ENCODE results near the gene GID8. TPM values are rescaled to one million over a fixed set of nuclear protein-coding genes. Genes with fewer than 3 reads are reported as not detected.
A peak's percentile ranks its signal among the peaks of the same experiment; 100 is the strongest.

Gene GID8
- total and polyA plus RNA-seq, 9 of the 15 experiments (the other 6 are each of a cell fraction or from before 2014, with no cell fraction given), result 7.5 to 31.6 (median 22.2) TPM

DNA sequence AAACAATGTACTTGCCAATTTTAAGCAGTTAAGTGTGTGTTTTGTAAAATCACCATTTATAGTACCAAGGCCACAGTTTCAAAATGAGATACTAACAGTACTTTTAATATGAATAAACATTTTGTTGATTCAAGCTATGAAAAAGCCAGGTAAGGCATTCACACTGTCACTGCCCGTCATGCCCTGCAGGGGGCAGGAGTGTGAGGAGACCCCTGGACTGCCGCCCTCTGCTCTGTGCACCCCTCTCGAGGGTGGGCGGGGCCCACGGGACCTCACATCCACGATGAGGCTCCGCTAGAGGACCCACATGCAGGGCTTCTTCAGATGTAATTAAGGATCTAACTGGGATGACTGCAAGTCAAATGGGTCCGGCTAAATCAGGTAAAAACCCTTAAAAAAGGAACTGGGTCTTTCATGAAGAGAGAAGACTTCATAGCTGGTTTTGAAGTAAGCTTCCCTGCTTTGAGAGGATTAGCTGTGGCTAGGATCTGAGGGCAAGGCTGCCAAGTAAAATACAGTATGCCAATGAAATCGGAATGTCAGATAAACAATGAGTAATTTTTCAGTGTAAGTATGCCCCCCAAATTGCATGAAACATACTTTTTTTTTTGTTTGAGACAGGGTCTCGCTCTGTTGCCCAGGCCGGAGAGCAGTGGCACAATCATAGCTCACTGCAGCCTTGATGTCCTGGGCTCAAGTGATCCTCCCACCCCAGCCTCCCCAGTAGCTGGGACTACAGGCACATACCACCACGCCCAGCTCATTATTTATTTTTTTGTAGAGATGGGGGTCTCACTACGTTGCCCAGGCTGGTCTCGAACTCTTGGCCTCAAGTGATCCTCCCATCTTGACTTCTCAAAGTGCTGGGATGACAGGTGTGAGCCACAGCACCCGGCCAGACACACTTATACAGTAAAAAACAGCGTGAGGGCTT, 30.3 kb upstream of the GID8 start (continued):
- TF ChIP-seq, protein P1, sequence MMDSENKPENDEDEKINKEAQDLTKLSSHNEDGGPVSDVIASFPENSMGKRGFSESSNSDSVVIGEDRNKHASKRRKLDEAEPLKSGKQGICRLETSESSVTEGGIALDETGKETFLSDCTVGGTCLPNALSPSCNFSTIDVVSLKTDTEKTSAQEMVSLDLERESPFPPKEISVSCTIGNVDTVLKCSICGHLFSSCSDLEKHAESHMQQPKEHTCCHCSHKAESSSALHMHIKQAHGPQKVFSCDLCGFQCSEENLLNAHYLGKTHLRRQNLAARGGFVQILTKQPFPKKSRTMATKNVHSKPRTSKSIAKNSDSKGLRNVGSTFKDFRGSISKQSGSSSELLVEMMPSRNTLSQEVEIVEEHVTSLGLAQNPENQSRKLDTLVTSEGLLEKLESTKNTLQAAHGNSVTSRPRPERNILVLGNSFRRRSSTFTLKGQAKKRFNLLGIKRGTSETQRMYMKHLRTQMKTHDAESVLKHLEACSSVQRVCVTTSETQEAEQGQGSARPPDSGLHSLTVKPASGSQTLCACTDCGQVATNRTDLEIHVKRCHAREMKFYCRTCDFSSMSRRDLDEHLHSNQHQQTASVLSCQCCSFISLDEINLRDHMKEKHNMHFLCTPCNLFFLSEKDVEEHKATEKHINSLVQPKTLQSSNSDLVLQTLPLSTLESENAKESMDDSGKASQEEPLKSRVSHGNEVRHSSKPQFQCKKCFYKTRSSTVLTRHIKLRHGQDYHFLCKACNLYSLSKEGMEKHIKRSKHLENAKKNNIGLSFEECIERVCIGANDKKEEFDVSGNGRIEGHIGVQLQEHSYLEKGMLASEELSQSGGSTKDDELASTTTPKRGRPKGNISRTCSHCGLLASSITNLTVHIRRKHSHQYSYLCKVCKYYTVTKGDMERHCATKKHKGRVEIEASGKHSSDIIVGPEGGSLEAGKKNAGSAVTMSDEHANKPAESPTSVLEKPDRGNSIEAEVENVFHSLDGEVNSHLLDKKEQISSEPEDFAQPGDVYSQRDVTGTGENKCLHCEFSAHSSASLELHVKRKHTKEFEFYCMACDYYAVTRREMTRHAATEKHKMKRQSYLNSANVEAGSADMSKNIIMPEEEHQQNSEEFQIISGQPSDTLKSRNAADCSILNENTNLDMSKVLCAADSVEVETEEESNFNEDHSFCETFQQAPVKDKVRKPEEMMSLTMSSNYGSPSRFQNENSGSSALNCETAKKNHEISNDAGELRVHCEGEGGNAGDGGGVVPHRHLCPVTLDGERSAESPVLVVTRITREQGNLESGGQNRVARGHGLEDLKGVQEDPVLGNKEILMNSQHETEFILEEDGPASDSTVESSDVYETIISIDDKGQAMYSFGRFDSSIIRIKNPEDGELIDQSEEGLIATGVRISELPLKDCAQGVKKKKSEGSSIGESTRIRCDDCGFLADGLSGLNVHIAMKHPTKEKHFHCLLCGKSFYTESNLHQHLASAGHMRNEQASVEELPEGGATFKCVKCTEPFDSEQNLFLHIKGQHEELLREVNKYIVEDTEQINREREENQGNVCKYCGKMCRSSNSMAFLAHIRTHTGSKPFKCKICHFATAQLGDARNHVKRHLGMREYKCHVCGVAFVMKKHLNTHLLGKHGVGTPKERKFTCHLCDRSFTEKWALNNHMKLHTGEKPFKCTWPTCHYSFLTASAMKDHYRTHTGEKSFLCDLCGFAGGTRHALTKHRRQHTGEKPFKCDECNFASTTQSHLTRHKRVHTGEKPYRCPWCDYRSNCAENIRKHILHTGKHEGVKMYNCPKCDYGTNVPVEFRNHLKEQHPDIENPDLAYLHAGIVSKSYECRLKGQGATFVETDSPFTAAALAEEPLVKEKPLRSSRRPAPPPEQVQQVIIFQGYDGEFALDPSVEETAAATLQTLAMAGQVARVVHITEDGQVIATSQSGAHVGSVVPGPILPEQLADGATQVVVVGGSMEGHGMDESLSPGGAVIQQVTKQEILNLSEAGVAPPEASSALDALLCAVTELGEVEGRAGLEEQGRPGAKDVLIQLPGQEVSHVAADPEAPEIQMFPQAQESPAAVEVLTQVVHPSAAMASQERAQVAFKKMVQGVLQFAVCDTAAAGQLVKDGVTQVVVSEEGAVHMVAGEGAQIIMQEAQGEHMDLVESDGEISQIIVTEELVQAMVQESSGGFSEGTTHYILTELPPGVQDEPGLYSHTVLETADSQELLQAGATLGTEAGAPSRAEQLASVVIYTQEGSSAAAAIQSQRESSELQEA (IDR thresholded peaks at IDR 0.05; ENCODE audit: low read depth), result no peak
- no peak for TF ChIP-seq ZNF561 (CRISPR knock-in tag; conservative IDR thresholded peaks at IDR 0.05)
- peak; percentile 84 for TF ChIP-seq ZBTB7A (IDR thresholded peaks at IDR 0.05; ENCODE audit: borderline replicate concordance, control insufficient read depth, low read depth, low read length)
